GM19463 (cell line): ENCODE data around the gene ARID1B.

Experiments used
- ATAC-seq: cut with Tn5 transposase; IDR thresholded peaks from one replicate; pipeline ENCODE4 v1.9.1; 2021; ENCODE audit warnings: mild to moderate bottlenecking, moderate library complexity; ENCODE audit not compliant: unreplicated experiment

The ARID1B gene

GRCh38 chr6:157117431-157118095 is 340.4 kb downstream of the ARID1B start:
- no peak for ATAC-seq

DNA sequence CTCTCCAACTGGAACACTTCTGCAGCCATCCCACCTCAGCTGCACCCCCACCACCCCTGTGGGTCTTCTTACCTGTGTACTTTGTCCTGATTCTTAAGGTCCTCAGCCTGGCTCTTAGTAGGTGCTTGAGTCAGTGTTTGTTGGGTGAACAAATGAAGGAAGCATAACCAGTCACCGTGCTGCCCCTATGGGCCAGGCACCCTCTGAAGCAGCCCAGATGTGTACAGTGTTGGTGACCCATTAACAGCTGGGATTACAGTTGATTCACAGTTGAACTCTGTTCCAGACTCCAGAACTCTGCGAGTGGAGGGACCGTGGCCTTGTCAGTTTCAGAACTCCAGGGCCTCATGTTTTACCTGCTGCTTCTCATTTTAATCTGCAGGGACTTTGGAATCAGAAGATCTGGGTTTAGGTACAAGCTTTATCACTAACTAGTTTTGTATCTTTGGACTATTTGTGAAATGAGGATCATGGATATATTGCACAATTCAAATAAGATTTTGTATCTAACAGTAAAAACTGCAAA is 342.4 kb downstream of the ARID1B start:
- ATAC-seq: no peak

DNA sequence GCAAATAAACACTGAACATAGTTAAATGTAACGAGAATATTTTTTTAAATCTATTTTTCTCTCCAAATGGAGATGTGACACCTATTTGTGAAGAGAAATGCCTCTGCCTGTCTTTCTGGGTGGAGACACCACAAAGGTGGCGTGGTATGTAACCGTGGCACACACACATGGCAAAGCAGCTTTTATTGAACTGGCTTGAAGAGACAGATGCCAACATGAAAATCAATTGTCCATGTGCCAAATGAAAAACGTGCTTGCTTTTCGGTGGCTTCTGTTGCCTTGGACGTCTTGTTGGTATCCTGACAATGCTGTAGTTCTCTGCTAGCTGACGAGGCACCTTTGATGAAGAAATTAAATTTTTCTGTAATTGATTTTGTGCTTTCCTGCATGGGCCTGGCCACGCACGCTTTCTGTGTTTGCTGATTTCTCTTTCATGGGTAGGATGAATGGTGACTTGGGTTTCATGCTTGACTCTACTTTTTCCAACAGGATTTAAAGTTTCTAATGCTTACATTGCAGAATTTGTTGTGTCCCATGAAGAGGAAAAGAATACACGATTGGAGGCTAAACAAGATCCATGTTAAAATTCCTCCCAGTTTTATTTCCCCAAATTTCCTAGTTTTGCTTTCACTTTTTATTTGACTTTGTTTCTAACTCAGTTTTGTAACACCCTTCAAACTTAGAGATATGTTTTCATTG is 343.5 kb downstream of the ARID1B start:
- no peak for ATAC-seq

- ATAC-seq: no peak
Measured at GRCh38 chr6:157121897-157122296, 344.7 kb downstream of the ARID1B start.

DNA sequence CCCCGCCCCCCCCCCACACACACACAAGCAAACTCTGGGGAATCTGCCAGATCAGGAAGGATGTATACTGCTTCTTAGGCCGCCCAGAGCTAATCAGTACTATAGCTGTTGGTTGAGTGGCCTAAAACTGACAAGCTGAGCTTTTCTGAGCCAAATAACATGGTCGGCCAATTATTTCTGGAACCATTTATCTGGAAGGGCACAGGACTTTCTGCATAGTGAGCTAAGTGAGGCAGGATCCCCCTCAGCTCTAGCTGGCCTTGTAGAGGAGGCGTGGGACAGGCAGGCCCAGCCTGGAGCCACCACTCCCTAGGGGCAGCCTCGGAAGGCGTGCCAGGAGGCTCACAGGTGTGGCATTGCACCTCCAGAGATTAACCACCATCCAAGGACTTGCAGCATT is 346.1 kb downstream of the ARID1B start:
- ATAC-seq: no peak

- no peak for ATAC-seq
Measured at GRCh38 chr6:157124485-157125254, 347.5 kb downstream of the ARID1B start.

- ATAC-seq: no peak
Measured at GRCh38 chr6:157125531-157125930, 348.4 kb downstream of the ARID1B start.

GRCh38 chr6:157126183-157127098 is 349.3 kb downstream of the ARID1B start:
- ATAC-seq: no peak

- ATAC-seq: no peak
Measured at GRCh38 chr6:157128235-157128775, 351.1 kb downstream of the ARID1B start.

DNA sequence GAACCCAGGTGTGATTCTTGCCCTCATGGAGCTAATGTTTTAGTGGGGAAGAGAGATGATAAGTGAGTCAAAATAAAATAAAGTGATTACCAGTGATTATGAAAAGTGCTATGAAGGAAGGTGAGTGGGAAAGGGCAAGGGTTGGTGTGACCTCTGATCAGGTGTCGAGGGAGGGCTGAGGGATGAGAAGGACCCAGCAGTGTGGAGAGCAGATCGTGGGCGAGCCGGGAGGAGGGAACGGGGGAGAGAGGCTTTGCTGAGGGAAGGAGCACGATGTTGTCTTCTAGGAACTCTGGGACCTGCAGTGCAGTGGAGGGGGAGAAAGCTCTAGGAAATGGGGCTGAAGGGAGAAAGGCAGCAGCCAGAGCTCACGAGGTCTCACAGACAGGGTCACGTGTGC is 354.1 kb downstream of the ARID1B start:
- ATAC-seq: no peak

GRCh38 chr6:157133856-157134255 is 356.7 kb downstream of the ARID1B start:
- no peak for ATAC-seq

DNA sequence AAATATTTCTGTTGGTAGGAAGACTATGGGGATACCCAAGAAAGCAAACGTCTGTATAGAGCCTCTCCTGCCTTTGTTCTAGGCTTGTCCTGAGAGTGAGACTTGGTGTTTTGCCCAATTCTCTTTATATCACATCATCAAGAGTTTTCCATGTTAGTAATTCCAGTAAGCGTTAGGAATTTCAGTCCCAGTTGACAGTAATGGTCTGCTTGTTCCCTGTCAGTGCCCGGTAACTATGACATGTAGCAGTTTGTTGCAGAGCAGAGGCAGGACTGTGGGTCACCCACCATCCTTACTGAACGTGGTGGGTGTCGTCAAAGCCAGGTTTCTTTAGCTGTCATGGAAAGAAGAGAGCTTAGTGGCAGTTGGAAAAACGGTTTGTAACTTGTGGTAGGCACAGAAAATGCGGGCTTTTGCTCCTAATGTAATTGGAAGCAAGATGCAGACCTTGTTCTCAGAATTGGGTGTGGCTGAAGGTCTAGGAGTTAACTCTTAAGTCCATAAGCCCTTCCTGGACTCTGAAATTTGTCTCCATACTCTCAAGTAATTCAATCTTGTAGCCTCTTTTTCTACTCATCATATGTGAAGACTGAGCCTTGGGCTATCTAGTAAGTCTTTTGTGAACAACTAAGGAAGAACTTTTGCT is 357.3 kb downstream of the ARID1B start:
- ATAC-seq: no peak

DNA sequence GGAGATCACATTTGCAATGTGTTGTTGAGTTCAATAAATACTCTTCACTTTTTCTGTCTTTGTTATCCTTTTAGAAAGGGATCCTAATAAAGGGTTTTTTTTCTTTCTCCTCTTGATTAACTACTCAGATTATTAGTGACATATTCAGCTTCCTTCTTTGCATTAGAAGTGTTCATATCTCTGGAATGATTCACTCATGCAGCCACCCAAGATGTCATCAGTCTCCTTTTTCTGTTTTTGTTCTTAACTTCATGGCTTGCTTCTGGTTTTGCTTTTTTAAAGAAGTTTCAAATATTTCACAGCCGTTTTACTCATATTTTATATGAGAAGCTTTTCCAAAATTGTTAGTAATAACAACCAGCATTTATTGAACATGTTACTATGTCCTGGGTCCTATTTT is 358.5 kb downstream of the ARID1B start:
- ATAC-seq: no peak

- no peak for ATAC-seq
Measured at GRCh38 chr6:157137501-157137900, 360.3 kb downstream of the ARID1B start.

DNA sequence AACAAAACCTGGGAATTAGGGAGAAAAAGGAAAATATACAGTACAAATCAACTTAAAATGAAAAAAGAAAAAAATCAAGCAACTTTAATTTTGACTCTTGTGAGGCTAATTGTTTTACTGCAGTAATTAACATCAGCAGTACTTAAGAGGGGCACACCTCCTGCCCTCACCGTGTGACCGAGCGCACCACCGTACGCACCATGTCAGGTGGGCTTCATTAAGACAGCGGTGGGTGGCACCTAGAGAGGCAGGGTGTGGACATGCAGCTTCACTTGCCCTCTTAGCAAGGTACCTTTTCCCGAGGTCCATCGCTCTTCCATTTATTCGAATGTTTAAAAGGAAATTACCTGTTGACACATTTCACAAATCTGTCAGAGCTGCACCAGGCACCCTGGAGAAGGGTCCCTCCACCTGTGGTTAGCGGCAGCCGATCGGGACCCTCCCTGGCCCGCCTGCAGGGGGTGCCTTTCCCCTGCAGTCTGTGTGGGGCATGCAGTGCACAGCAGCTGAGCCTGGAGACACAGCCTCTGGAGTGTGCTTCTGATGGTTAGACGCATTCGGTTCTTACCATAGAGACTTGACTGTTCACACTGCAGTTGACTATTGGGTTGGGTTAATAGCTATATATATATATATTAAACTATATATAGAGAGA is 362.0 kb downstream of the ARID1B start:
- no peak for ATAC-seq

DNA sequence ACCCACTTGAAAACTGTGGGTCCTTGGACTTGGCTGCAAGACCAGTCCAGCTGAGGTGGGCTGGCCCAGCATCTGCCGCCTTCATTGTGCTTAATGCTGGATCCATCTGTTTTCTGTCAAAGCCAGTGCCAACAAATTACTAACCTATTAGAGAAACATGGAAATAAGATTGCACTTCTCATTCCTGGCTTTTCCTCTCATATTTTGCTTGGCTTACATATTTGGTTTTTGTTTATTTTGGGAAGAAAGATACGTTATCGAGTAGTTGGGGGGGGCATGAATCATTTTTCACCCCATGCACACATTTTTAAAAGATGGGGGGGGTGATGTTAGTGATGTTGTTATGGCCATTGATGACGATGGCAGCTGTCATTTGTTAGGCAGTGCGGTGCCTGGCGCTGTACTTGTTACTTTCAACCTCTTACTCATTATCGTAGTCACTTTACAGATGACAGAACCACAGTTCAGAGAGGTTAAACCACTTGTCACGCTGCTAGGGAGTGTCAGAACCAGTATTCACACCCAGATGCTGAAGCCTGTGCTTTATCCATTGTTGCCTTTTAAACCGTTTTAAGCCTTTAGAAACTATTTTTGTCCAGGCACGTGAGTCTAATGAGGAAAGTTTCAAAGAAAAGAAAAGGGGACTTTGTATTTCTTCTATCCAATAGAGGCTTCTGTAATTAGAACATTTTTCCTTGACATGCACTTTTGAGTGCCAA is 366.2 kb downstream of the ARID1B start:
- ATAC-seq: no peak

- ATAC-seq: no peak
Measured at GRCh38 chr6:157143890-157144798, 367.0 kb downstream of the ARID1B start.
